NCI-H146 treated with DMSO at 0.1 percent for 48 hours (cell line): ENCODE data around the gene NELFA.
"Not testable (repeated sequence)": the region's sequence is repeated elsewhere in the genome, so short reads cannot be mapped to it uniquely, and the experiment has no call there.

Source experiments
- DNase-seq: peaks from one replicate; lab custom pipeline; 2025; ENCODE audit not compliant: unreplicated experiment; lab: John Stamatoyannopoulos, UW

NELFA gene

DNA sequence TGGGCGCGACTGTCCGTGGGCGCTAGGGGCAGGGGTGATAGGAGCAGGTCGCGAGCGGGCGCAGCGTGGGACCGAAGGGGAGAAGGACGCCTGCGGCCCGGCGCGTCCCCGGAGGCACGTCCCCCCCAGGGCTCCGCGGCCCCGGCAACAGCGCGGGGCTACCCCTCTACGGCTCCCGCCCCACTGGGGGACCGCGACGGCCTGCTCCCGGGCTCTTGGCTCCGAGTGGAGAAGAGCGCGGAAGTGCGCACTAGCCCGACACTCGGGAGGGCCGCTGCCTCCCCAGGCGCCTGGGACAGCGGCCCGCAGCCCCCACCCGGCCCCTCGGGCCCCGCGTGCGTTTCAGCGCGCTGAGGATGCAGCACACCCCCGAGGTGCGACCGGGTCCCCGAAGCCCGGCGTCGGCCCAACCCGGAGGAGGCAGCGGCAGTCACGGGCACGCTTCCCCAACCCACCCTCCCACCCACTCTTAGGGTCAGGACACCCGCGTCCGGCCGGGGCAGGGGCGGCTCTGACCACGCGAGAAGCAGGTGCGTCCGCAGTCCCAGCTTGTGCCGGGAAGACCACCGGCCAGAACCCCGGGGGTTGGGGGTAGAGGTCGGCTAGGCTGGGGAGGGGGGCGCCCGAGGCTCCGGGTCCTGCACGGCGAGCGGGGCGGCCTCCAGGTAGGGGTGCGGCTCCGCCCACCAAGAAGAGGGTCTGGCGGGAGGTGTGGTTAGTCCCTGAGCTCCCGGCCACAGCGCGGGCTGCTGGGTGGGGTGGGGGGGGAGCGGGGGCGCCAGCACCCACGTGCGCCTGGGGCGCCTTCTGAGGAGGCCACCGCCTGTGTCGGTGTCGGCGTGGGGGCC, 31.8 kb upstream of the NELFA start:
- DNase-seq, result no peak

DNA sequence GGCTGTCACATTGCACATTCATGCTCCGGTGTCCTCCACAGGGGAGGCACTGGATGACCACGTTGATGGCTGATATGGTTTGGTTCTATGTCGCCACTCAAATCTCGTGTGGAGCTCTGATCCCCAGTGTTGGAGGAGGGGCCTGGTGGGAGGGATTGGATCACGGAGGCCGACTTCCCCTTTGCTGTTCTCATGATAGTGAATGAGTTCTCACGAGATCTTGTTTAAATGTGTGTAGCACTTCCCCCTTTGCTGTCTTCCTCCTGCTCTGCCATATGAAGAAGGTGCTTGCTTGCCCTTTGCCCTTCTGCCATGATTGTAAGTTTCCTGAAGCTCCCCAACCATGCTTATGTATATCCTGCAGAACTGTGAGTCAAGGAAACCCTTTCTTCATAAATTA, 28.1 kb upstream of the NELFA start:
- no peak for DNase-seq

DNA sequence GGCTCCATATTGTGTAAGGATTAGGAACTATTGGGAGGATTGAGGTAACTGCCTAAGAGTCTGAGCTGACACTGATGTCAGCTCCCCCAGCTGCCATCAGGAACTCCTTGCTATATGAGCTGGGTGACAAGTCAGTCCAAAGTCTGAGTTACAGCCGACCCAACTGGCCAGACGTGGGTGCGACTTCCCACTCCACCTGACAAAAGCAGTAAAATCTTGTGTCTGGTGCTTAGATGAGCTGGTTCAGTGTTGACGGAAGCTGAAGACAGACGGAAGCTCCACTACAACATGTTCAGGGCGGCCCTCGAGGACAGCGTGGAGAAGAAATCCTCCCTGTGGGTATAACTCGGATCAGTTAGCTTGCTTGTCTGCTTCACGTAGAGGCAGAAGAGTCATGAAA, 27.6 kb upstream of the NELFA start:
- DNase-seq, result no peak

DNA sequence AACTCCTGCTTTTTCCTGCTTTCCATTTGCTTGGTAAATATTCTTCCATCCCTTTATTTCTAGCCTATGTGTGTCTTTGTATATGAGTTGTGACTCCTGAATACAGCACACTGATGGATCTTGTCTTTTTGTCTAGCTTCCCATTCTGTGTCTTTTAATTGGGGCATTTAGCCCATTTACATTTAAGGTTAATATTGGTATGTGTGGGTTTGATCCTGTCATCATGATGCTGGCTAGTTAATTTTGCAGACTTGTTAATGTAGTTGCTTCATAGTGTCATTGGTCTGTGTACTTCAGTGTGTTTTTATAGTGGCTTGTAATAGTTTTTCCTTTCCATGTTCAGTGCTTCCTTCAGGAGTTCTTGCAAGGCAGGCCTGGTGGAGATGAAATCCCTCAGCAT, 22.4 kb upstream of the NELFA start:
- not testable (repeated sequence) for DNase-seq

DNA sequence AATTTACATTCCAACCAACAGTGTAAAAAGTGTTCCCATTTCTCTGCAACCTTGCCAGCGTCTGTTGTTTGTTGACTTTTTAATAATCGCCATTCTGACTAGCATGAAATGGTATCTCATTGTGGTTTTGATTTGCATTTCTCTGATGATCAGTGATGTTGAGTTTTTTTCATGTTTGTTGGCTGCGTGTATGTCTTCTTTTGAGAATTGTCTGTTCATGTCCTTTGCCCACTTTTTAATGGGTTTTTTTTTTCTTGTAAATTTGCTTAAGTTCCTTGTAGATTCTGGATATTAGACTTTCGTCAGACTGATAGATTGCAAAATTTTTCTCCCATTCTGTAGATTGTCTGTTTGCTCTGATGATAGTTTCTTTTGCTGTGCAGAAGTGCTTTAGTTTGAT, 18.3 kb upstream of the NELFA start:
- not testable (repeated sequence) for DNase-seq

DNA sequence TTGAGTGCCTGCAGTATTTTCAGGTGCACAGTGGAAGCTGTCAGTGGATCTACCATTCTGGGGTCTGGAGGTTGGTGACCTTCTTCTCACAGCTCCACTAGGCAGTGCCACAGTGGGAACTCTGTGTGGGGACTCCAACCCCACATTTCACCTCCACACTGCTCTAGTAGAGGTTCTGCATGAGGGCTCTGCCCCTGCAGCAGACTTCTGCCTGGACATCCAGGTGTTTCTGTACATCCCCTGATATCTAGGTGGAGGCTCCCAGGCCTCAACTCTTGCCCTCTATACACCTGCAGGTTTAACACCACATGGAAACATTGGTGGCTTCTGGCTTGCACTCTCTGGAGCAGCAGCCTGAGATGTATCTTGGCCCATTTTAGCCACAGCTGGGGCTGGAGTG, 17.0 kb upstream of the NELFA start:
- DNase-seq, result no peak

DNA sequence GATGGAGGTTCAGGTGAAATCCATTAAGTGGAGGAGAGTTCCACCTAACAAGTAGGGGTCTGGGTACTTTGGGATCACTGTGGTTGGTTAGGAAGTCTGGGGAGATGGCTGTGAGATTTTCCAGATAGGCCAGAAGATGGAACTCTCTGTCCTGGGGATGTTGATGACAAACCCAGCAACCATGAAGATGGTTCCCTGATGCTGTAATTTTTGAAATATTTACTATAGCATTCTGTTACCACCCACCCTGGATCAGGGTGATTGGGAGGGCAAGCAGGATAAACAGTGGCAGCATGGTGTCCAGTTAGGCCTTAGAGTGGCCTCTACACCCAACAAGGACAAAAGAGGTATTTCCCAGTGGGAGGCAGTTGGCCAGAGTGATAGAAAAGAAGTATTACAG, 15.9 kb upstream of the NELFA start:
- no peak for DNase-seq

DNA sequence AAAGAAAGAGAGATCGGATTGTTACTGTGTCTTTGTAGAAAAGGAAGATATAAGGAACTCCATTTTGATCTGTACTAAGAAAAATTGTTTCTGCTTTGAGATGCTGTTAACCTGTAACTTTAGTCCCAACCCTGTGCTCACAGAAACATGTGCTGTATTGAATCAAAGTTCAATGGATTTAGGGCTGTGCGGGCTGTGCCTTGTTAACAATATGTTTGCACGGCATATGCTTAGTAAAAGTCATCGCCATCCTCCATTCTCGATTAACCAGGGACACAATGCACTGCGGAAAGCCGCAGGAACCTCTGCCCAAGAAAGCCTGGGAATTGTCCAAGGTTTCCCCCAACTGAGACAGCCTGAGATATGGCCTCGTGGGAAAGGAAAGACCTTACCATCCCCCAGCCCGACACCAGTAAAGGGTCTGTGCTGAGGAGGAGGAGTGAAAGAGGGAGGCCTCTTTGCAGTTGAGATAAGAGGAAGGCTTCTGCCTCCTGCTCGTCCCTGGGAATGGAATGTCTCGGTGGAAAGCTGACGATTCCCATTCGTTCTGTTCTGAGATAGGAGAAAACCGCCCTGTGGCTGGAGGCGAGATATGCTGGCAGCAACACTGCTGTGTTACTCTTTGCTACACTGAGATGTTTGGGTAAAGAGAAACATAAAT, 12.7 kb upstream of the NELFA start:
- DNase-seq, result not testable (repeated sequence)

DNA sequence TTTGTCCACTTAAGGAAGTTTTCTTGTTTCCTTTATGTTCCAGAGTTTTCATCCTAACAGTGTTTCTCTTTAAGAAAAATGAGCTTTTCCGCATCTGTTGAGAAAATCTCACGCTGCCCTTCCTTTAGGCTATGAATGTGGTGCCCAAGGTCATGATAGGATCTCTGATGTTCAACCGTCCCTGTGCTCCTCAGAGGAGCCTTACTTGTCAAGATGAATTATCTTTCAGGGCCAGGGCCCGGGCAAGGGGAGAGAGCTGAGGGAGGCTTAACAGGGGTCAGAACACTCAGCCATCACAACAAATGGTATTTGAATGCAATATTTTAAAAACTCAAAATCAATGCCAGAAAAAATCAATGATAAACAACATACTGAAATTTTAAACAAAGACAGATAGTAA, 6.2 kb upstream of the NELFA start:
- no peak for DNase-seq

DNA sequence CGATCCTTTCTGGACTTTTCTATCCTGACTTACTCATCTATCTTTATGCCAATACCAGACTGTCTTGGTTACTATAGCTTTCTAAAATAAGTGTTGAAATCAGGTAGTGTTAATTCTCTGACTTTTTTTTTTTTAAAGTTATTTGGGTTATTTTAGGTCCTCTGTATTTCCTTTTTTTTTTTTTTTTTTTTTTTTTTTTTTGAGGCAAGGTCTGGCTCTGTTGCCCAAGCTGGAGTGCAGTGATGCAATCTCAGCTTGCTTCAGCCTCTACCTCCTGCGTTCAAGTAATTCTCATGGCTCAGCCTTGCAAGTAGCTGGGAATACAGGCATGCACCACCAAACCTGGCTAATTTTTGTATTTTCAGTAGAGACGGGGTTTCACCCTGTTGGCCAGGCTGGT, 2.8 kb upstream of the NELFA start:
- no peak for DNase-seq

DNA sequence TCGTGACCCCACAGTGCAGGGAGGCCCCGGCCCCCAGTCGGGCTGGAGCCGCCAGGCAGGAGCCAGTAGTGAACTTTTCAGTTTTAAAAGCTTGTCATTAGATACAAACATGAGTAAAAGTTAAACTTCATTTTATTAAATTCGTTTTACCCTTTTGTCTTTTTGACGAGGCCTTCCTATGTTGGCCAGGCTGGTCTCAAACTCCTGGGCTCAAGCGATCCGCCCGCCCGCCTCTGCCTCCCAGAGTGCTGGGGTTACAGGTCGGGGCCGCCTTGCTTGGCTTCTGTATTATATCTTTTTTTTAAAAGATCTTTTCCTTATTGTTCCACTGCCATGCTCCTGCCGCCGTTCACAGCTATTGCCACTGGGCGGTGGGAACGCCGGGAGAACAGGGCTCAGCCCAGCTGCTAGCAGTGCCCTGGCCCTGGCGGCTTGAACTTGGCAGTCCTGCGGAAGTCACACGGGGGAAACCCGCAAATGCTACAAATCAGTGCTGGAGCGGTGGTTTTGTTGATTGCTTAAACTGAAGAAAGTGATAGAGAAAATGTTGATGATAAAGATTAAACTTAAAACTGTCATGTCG, 968 bp upstream of the NELFA start:
- peak; percentile 64 for DNase-seq

DNA sequence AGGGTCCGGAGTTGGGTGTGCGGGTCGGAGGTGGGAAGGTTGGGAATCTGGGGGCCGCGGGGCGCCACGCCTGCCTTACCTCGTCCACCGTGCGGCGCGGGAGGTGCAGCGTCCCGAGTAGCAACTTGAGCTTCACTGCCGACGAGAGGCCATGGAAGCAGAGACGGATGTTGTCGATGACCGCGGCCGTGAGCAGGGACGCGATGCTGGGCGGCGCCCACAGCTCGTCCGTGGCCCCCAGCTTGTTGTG, 178 bp downstream of the NELFA start:
- no peak for DNase-seq

DNA sequence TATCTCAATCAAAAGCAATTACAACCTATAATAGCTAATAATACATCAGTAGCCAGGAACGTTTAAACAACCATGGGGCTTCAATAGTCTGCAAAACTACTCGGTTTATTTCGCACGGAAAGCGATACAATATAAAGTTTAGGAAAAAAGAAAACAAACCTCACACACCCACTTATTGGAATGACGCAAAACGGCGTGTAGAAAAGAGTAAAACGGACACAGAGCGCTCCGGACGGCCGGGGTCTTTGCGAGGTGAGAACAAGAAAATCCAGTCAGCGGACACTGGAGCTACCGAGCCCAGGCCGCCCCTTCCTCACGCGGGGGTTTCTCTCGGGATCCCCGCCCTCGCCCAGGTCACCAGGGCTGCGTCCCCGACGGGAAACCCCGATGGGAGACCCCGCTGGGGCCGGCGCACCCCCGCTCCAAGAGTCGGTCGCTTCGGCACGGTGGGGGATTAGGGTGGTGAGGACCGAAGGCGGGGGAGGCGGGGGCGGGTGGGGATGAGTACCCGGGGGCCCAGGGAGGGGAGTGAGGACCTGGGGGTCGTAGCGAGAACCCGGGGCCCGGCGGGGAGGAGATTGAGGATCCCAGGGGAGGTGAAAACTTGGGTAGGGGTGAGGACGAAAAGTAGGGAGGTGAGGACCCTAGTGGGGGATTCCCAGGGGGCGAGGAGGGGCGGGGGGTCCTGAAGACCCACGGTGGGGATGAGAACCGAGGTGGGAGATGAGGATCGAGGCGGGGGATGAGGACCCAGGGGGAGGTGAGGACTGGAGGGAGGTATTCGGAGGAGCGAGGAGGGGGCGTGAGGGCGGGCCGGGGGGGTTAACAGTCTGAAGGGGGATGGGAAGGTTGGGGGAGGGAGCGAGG, 737 bp downstream of the NELFA start:
- DNase-seq, result no peak

DNA sequence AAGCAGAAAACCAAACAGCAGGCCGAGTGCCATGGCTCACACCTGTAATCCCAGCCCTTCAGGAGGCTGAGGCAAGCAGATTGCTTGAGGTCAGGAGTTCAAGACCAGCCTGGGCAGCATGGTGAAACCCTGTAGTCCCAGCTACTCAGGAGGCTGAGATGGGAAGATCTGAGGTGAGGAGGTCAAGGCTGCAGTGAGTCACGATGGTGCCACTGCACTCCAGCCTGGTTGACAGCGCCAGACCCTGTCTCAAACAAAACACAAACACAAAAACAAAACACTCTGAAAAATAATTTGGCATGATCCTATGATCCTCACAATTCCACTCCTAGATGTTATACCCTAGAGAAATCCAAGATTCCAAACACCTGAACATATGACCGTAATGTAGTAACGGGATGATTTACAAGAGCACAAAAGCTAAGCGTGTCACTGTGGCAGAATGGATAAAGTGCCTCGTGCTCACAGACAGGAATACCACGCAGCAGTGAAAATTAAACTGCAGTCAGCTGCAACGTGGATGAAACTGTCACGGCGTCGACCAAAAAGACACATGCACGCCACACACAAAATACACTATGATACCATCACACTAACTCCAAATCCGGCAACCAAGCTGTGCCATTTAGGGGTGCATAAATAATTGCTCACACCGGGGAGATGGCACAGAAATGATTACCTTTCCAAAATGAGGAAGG, 1.7 kb downstream of the NELFA start:
- DNase-seq, result no peak

DNA sequence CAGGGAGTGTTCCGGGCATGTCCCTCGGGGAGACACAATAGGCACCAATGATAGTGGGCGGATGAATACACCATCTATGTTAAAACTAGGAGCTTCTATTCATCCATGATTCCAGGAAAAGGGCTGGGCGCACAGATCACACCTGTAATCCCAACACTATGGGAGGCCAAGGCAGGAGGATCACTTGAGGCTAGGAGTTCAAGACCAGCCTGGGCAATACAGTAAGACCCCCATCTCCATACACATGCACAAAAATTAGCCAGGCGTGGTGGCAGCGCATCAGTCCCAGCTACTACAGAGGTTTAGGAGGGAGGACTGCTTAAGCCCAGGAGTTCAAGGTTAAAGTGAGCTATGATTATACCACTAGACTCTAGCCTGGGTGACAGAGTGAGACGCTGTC, 2.4 kb downstream of the NELFA start:
- DNase-seq, result no peak

DNA sequence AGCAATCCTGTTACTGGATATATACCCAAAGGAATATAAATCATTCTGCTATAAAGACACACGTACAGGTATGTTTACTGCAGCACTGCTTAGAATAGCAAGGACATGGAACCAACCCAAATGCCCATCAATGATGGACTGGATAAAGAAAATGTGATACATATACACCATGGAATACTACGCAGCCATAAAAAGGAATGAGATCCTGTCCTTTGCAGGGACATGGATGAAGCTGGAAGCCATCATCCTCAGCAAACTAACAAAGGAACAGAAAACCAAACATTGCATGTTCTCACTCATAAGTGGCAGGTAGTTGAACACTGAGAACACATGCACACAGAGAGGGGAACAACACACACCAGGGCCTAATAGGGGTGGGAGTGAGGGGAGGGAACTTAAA, 5.4 kb downstream of the NELFA start:
- not testable (repeated sequence) for DNase-seq

DNA sequence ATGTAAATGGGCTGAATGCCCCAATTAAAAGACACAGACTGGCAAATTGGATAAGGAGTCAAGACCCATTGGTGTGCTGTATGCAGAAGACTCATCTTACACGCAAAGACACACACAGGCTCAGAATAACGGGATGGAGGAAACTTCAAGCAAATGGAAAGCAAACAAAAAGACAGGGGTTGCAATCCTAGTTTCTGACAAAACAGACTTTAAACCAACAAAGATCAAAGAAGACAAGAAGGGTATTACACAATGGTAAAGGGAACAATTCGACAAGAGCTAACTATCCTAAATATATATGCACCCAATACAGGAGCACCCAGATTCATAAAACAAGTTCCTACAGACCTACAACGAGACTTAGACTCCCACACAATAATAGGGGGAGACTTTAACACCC, 9.5 kb downstream of the NELFA start:
- DNase-seq, result not testable (repeated sequence)

DNA sequence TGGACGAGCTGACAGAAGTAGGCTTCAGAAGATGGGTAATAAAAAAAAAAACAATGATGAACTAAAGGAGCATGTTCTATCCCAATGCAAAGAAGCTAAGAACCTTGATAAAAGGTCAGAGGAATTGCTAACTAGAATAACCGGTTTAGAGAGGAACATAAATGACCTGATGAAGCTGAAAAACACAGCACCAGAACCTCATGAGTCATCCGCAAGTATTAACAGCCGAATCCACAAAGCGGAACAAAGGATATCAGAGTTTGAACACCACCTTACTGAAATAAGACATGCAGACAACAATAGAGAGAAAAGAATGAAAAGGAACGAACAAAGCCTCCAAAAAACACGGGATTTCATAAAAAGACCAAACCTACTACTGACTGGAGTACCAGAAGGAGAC, 10.5 kb downstream of the NELFA start:
- DNase-seq, result no peak

DNA sequence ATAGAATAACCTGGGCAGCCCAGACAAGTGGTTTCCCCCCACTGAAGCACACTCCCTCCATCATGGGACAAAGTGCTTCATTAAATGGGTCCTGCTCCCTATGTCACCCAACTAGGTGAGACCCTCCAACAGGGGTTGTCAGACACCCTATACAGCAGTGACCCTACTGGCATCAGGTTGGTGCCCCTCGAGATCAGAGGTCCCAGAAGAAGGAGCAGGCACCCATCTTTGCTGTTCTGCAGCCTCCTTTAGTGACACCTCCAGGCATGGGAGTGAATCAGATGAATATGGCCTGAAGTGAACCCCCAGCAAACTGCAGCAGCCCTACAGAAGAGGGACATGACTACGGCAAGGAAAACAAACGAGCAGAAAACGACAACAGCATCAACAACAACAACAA, 11.1 kb downstream of the NELFA start:
- no peak for DNase-seq

DNA sequence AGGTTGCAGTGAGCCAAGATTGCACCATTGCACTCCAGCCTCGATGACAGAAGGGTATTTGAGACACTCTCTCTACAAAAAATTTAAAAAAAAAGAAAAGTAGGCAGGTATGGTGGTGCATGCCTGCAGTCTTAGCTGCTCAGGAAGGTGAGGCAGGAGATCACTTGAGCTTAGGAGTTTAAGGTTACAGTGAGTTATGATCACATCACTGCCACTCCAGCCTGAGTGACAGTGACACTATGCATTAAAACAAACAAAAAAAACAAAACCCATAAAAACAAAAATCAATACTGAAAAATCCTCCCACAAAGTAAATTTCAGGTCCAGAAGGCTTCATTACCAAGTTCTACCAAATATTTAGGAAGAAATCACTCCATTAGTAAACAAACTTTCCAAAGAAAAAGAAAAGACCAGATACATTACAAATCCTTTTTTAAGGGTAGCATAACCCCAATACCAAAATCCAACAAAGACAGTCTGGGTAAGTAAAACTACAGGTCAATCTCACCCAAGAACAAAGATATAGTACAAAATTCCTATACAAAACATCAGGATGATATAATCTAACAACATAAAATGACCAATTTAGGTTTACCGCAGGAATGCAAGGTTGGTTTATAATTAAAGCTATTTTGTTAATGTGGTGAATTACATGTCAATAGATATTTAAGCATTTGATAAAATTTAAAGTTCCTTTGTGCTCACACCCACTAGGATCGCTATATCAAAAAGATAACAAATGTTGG, 11.7 kb downstream of the NELFA start:
- DNase-seq, result no peak
